HG03469 (cell line): Measurements from ENCODE around the gene TMEM237.
"Not testable (repeated sequence)": the region's sequence is repeated elsewhere in the genome, so short reads cannot be mapped to it uniquely, and the experiment has no call there.

Source experiments
- ATAC-seq: cut with Tn5 transposase; IDR thresholded peaks from one replicate; pipeline ENCODE4 v1.9.1; 2021; ENCODE audit warnings: mild to moderate bottlenecking, moderate library complexity, moderate number of reproducible peaks; ENCODE audit not compliant: unreplicated experiment

TMEM237 gene

GRCh38 chr2:201643216-201643890 is at the start of gene TMEM237:
Gene TMEM237, minus strand, starts transcription at chr2:201643503. Its CDS starts 103 bp downstream, at chr2:201643400.
- peak; percentile 24 for ATAC-seq

- ATAC-seq, result no peak
These were observed 41.9 kb upstream of the TMEM237 start for GRCh38 chr2:201685156-201685555.

GRCh38 chr2:201680743-201681142 is 37.4 kb upstream of the TMEM237 start:
- no peak for ATAC-seq

- ATAC-seq, result no peak
These were observed 35.1 kb upstream of the TMEM237 start for GRCh38 chr2:201678401-201678800.

DNA sequence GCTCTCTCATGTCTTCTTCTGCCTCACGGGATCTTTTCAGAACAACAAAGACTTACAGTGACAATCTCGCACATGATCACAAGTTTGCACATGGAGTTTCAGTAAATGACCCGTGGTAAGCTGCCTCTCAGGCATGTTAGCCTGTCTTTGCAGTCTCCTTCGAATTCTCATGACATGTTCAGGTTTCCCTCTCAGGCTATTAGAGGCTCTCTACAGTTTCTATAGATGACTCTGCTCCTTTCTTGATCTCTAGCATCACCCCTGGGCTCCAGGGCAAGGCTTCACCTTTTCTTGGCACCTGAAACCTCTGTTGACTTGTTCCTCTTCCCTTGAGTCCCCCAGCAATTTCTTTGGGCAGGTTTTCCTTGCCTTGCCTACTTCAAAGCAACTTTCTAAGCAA is 32.2 kb upstream of the TMEM237 start:
- no peak for ATAC-seq

DNA sequence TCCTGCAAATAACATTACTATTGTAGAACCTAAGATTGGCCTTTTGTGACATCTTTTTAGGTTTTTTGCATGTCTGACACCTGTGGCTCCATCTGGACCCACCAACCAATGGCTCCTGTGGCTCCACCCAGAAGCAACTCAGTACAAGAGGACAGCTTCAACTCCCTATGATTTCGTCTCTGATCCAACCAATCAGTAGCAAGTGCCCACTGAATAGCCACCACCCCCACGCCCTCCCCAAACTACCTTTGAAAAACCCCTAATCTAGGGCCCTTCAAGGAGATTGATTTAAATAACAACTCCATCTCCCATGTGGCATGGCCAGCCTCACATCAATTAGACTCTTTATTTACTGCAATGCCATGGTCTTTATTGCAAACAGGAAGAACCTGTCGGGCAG is 31.5 kb upstream of the TMEM237 start:
- ATAC-seq, result no peak

GRCh38 chr2:201674298-201674697 is 31.0 kb upstream of the TMEM237 start:
- no peak for ATAC-seq

DNA sequence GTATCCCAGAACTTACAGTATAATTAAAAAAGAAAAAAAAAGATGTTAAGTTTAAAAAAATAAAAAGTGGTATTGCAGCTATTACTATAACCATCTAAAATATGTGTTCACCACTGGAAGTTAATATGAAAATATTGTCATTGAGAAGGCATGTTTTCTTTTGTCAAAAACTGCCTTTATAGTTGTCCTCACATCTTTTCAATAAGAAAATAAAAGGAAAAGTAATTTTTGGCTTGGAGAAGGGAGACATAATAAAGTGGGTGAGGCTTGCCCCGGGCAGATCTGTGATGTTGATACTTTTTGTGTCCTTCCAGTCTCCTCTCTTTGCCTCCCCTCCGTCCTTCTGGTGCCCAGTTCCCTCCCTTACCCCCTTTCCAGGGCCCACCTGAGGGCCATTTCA is 30.2 kb upstream of the TMEM237 start:
- no peak for ATAC-seq

DNA sequence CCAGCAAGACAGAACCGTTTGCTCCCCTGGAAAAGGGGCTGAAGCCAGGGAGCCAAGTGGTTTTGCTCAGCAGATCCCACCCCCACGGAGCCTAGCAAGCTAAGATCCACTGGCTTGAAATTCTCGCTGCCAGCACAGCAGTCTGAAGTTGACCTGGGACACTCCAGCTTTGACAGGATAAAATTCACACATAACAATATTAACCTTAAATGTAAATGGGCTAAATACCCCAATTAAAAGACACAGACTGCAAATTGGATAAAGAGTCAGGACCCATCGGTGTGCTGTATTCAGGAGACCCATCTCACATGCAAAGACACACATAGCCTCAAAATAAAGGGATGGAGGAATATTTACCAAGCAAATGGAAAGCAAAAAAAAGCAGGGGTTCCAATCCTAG is 27.9 kb upstream of the TMEM237 start:
- not testable (repeated sequence) for ATAC-seq

DNA sequence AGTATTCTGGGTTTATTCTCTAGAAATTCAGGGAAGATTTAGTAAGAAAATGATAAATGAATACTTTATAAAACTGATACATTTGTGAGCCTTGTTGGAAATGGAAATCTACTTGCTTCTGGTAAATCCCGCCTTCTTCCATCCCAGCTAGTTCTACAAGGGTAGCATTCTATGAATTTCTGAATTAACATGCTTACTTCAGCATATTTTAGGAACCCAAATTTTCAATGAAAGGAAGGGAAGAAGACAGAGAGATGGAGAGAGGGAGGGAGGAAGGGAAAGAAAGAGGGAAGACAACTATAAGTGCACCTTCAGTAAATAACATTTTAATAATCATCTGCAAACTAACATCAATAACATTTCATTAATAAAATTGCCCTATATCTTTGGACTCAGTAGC is 26.6 kb upstream of the TMEM237 start:
- no peak for ATAC-seq

- ATAC-seq, result no peak
These were observed 25.2 kb upstream of the TMEM237 start for GRCh38 chr2:201668402-201668910.

- no peak for ATAC-seq
These were observed 21.0 kb upstream of the TMEM237 start for GRCh38 chr2:201664334-201664733.

- ATAC-seq, result no peak
These were observed 18.1 kb upstream of the TMEM237 start for GRCh38 chr2:201661366-201661765.

- ATAC-seq, result no peak
These were observed 17.1 kb upstream of the TMEM237 start for GRCh38 chr2:201660293-201660895.

- ATAC-seq, result no peak
These were observed 13.4 kb upstream of the TMEM237 start for GRCh38 chr2:201656740-201657139.

DNA sequence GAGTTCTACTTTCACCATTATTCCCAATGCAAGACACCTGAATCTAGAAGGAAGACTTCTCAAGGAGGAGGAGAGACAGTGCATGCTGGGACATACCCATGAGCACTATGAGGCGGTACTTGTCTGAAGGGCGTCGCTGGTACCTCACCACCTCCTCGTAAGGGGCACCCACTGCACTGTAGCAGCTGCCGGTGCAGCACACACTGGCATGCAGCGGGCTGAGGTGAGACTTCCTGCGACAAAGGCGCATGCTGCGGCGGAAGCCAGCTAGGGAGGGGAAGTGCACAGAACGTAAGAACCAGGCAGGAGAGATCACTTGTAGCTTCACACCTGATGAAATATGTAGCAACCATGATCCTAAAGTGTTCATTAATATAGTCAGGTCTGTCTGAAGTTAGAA is 12.8 kb upstream of the TMEM237 start:
- no peak for ATAC-seq

DNA sequence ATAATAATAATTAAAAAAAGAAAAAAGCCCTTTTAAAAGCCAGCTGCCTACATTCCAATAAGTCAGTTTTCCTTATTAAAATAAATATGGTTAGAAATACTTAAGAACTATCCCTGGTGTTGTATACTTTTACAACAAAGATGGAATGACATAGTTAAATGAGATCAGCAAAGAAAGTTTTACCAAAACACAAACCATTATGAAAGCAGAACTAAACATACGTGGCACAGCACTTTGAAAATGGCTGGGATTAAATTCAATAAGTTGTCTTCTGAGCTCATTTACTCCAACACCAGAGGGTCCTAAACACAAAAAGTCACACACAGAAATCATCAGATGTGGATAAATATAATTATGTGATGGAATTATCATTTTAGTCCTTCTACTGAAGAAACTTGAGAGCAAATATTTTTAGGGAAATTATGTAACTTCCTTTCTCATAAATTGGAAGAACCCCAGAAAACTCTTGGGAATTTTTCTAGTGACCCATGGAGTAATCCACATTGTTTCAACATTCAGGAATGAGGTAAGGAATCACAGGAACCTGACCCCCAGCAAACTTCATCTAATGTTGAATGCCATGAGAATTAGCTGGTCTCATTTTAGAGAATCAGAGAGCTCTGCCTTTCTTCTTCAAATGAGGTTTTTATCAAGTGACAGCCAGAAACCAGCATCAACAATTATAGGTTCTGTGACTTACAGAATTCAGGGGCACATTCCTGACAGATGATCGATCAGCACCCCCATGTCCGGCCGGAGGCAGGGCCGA is 11.5 kb upstream of the TMEM237 start:
- no peak for ATAC-seq

DNA sequence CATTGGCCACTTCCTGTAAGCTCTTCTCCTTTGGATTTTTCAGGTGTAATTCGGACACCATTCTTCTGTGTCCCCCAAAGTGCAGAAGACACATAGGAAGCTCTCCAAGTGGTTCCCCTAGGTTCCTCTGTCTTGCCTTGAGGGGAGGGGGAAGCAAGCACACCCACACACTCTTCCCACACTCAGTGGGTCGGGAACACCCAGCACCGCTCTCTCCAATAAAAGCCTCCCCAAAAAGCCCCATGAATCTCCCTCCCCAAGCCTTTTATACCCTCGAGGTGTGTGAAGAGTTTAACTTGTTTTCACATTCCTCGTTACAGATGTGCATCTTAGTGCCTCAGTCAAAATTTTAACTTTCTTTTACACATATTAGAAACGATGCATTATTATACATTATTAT is 9.9 kb upstream of the TMEM237 start:
- no peak for ATAC-seq

GRCh38 chr2:201649442-201649841 is 6.1 kb upstream of the TMEM237 start:
- ATAC-seq, result no peak

DNA sequence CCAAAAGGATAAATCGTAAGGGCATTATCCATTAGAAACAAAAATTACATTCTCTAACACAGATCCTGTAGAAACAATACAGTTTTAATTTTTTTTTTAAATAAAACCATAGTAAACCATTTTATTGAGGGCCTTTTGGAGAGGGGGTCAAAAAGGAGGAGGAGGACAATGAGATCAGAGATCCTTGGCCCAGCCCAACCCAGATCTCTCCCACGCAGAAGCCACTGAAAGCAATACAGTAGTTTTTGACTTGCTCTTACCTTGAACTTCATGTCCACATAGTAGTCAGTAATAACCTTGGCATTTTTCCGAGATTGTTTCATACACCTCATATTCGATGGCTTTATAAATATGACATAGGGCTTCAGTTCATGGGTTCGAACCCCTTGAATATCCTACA is 4.1 kb upstream of the TMEM237 start:
- ATAC-seq, result no peak

- ATAC-seq, result no peak
These were observed 698 bp upstream of the TMEM237 start for GRCh38 chr2:201644001-201644400.
